Stomach (tissue), 9 donors: ENCODE measurements around the gene MARCHF10. TPM values are rescaled to one million over a fixed set of nuclear protein-coding genes. Genes with fewer than 3 reads are reported as not detected.

Experiments
- DNase-seq, 2 donors: peaks; one replicate each; pipeline versions ENCODE4 v3.0.0 to v3.0.0-alpha.2; 2013 to 2019
- H3K27ac ChIP-seq, 5 donors: fragments of 200-600 bp in 4 of 5; sonication (generic) in 4 of 5; one replicate each; pipeline ENCODE4 v1.5.1; 2013 to 2019; ENCODE audit warnings: mild to moderate bottlenecking in 1 of 5, moderate library complexity in 1 of 5
- H3K27me3 ChIP-seq, 3 donors: fragments of 200-600 bp; sonication (generic); one replicate each; pipeline ENCODE4 v1.5.1; 2017 to 2019; ENCODE audit warnings: mixed run types in 1 of 3
- H3K36me3 ChIP-seq, 4 donors: fragments of 200-600 bp; sonication (generic); 1 replicate in 3 of 4; 2 replicates in 1 of 4; pipeline ENCODE4 v1.5.1; 2016 to 2019
- H3K4me1 ChIP-seq, 4 donors: fragments of 200-600 bp; sonication (generic); one replicate each; pipeline ENCODE4 v1.5.1; 2016 to 2019
- H3K4me3 ChIP-seq, 4 donors: fragments of 200-600 bp; sonication (generic) in 3 of 4; one replicate each; pipeline ENCODE4 v1.5.1; 2016 to 2019; ENCODE audit warnings: mild to moderate bottlenecking in 1 of 4
- H3K9me3 ChIP-seq, 4 donors: fragments of 200-600 bp; sonication (generic); one replicate each; pipeline ENCODE4 v1.5.1; 2016 to 2019
- EP300 ChIP-seq: sonication (generic); formaldehyde crosslinking; IDR thresholded peaks from one replicate; pipeline ENCODE4 v1.6.1; 2017; ENCODE audit warnings: antibody characterized with exemption
- POLR2A ChIP-seq, 4 donors: fragments of 450-650 bp; IDR thresholded peaks; one replicate each; pipeline ENCODE4 v1.6.1; 2016; ENCODE audit warnings: antibody characterized with exemption in 4 of 4, control low read depth in 2 of 4, mild to moderate bottlenecking in 1 of 4, moderate library complexity in 1 of 4
- POLR2AphosphoS5 ChIP-seq, 3 donors: sonication (generic); formaldehyde crosslinking; IDR thresholded peaks; one replicate each; pipeline ENCODE4 v1.6.1; 2016; ENCODE audit warnings: antibody characterized with exemption in 3 of 3
- WGBS, 5 donors: extraction: QIAGEN DNeasy Blood & Tissue Kit in 3 of 5; methylation state at CpG; one replicate each; pipeline versions ENCODE4 v1.1.5 to v1.1.7; 2013 to 2018; 5-methylcytosine and 5-hydroxymethylcytosine counted together
- intact Hi-C: fragments of 100-400 bp; cut with DNase I; formaldehyde crosslinking; loops from one replicate; pipeline ENCODE4 v1.15.1; 2023; ENCODE audit warnings: low total_unique reads
- polyA plus RNA-seq, 3 donors: library from polyadenylated mRNA; stranded (reverse); fragments of 200-250 nt; gene quantifications; one replicate each; pipeline ENCODE4 v1.2.3, GENCODE V29; 2013
- total RNA-seq, 5 donors: library from RNA; depleted of rRNA; stranded (reverse); fragments of >200 nt; gene quantifications; one replicate each; pipeline versions ENCODE4 v1.1.0 to v1.2.3, GENCODE V29; 2014 to 2016
- TF ChIP-seq, protein P1 (sequence below), 7 experiments: fragments of 450-650 bp in 4 of 7; fragments of 200-600 bp in 3 of 7; sonication (generic) in 3 of 7; IDR thresholded peaks; one replicate each; pipeline ENCODE4 v1.5.1; 2016 to 2019; ENCODE audit warnings: antibody characterized with exemption in 7 of 7, control low read depth in 2 of 7, mild to moderate bottlenecking in 1 of 7
- donor health status: healthy with polysubstance abuse.
- donor health status: Bipolar disorder and iron deficiency.
- donor health status: healthy.

Gene MARCHF10
- total and polyA plus RNA-seq, 8 donors = 0.31 to 0.89 TPM; not detected in 6

DNA sequence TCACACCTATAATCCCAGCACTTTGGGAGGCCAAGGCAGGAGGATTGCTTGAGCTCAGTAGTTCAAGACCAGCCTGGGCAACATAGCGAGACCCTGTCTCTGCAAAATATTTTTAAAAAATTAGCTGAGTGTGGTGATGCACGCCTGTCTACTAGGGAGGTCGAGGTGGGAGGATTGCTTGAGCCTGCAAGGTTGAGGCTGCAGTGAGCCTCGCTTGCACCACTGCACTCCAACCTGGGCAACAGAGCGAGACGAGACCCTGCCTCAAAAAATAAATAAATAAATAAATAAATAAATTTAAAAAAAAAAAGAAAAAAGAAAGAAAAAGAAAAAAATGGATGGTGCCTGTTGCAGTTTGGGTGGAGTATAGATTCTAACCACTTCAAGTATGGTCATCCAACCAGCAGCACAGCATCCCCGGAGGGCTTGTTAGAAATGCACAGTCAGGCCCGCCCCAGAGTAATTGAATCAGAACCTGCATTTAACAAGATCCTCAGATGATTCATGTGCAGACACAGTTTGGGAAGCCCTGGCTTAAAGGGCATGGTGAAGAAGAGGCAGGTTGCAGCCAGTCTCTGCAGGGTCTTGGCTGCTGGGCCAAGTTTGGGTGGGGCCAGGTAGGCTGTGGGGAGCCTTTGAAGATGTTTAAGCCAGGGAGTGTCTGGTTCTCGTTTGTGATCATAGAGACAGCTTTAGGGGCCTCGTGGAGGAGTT, 139.9 kb downstream of the MARCHF10 start:
- TF ChIP-seq POLR2A (IDR thresholded peaks at IDR 0.05) = no peak
- TF ChIP-seq, protein P1, sequence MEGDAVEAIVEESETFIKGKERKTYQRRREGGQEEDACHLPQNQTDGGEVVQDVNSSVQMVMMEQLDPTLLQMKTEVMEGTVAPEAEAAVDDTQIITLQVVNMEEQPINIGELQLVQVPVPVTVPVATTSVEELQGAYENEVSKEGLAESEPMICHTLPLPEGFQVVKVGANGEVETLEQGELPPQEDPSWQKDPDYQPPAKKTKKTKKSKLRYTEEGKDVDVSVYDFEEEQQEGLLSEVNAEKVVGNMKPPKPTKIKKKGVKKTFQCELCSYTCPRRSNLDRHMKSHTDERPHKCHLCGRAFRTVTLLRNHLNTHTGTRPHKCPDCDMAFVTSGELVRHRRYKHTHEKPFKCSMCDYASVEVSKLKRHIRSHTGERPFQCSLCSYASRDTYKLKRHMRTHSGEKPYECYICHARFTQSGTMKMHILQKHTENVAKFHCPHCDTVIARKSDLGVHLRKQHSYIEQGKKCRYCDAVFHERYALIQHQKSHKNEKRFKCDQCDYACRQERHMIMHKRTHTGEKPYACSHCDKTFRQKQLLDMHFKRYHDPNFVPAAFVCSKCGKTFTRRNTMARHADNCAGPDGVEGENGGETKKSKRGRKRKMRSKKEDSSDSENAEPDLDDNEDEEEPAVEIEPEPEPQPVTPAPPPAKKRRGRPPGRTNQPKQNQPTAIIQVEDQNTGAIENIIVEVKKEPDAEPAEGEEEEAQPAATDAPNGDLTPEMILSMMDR (IDR thresholded peaks at IDR 0.05) = no peak
- no peak for TF ChIP-seq EP300
- TF ChIP-seq POLR2AphosphoS5 (IDR thresholded peaks at IDR 0.05) = no peak
- H3K27ac ChIP-seq = no peak overlapping the region
- DNase-seq = no peak
- peaks cover 0 to 4% (median 0%) of the 10 kb centered on the region in 3 donors for H3K27me3 ChIP-seq
- peaks cover 0 to 19% (median 7%) of the 10 kb centered on the region in 4 donors for H3K36me3 ChIP-seq
- peaks cover 0 to 13% (median 5%) of the 10 kb centered on the region in 4 donors for H3K4me1 ChIP-seq
- no peak overlapping the region for H3K4me3 ChIP-seq
- H3K9me3 ChIP-seq = no peaks in the 10 kb centered on the region
- WGBS, 5 donors = 72 to 82% (median 80%) methylated on average over 10 of the region's 10 CpGs
- intact Hi-C loops = no loop called here

DNA sequence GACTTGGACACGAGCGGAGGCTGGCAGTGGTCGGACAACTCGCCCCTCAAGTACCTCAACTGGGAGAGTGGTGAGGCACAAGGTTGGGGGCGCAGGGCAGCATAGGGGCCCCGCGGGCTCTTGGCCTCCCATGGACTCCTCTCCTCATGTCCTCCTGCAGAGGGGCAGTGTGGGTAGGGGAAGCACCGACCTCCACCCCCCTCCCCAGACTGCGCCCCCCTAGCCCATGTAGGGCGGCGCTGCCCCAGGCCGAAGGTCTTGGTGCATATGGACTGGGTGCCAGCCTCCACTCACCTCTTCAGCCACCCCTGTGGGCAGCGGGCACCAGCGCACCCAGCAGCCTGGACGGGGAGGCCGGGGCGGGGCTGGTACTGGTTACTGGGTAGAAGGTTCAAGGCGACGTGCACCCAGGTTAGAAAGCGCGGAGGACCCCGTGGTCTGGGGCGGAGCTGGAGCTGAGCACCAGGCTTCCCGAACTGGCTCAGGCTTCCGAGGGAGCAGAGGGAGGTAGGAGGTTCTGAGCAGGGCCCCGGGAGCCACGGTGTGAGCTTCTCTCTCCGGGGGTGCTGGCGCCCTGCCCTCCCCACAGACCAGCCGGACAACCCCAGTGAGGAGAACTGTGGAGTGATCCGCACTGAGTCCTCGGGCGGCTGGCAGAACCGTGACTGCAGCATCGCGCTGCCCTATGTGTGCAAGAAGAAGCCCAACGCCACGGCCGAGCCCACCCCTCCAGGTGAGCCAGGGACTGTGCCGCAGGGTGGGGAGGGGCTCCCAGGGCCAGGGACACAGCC, 141.1 kb downstream of the MARCHF10 start:
- H3K4me1 ChIP-seq = peaks cover 0 to 8% (median 3%) of the 10 kb centered on the region in 4 donors
- no peak overlapping the region for H3K27ac ChIP-seq
- intact Hi-C loops = no loop called here
- 89 to 94% (median 91%) methylated on average over 10 to 40 of the region's 40 CpGs for WGBS, 5 donors
- peaks cover 0 to 19% (median 7%) of the 10 kb centered on the region in 4 donors for H3K36me3 ChIP-seq
- H3K27me3 ChIP-seq = peaks cover 0 to 4% (median 0%) of the 10 kb centered on the region in 3 donors
- no peak for DNase-seq
- no peak for TF ChIP-seq POLR2A (IDR thresholded peaks at IDR 0.05)
- TF ChIP-seq EP300 = no peak
- TF ChIP-seq POLR2AphosphoS5 (IDR thresholded peaks at IDR 0.05) = no peak
- TF ChIP-seq, protein P1 (IDR thresholded peaks at IDR 0.05) = no peak
- no peaks in the 10 kb centered on the region for H3K9me3 ChIP-seq
- H3K4me3 ChIP-seq = no peak overlapping the region

DNA sequence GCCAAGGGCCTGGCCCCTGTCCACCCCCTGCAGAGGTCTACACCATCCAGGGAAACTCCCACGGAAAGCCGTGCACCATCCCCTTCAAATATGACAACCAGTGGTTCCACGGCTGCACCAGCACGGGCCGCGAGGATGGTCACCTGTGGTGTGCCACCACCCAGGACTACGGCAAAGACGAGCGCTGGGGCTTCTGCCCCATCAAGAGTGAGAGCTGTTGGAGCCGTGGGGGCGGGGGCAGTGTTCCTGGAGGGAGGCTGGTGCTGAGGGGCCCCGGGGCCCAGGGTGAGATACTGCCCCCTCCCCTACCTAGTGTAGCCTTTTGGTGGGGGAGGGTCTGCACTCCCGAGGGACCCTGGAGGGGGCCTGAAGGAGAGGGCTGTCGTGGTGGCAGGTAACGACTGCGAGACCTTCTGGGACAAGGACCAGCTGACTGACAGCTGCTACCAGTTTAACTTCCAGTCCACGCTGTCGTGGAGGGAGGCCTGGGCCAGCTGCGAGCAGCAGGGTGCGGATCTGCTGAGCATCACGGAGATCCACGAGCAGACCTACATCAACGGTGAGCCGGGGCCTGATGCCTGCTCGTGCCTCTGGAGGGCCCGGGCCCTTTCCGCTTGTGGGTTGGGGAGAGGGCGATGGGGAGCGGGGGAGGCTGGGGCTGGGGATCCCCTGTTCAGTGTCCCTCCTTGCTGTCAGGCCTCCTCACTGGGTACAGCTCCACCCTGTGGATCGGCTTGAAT, 141.9 kb downstream of the MARCHF10 start:
- intact Hi-C loops = no loop called here
- Histone ChIP-seq H3K27ac (no peak overlapping the region), H3K4me3 (no peak overlapping the region), H3K36me3 (peaks cover 0 to 19% (median 4%) of the 10 kb centered on the region in 4 donors), H3K9me3 (no peaks in the 10 kb centered on the region), H3K4me1 (peaks cover 0 to under 1% (median 0%) of the 10 kb centered on the region in 4 donors), H3K27me3 (peaks cover 0 to 4% (median 0%) of the 10 kb centered on the region in 3 donors)
- TF ChIP-seq, protein P1 (IDR thresholded peaks at IDR 0.05) = no peak
- TF ChIP-seq POLR2AphosphoS5 (IDR thresholded peaks at IDR 0.05) (no peak), EP300 (no peak), POLR2A (IDR thresholded peaks at IDR 0.05) (no peak)
- 84 to 92% (median 86%) methylated on average over 12 to 30 of the region's 30 CpGs for WGBS, 5 donors
- DNase-seq = no peak

DNA sequence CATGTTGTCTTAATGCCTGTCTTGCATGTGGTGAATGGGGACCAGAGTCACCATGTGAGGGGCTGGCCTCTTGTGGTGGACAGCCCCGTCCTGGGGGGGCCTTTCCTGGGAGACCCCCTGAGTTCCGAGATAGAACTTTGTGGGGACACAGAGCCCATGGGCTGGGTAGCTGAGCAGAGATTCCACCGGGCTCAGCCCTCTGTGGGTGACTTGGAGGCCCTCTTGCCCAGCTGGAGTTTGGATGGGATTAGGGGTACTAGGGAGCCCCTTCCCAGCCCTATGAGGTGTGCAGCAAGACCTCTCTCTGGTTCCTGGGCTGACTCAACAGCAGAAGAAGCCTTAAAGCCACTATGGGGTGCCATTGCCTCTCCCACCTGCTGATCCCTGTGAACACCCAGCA, 142.5 kb downstream of the MARCHF10 start:
- H3K4me1 ChIP-seq = no peaks in the 10 kb centered on the region
- peaks cover 0 to 4% (median 0%) of the 10 kb centered on the region in 3 donors for H3K27me3 ChIP-seq
- TF ChIP-seq EP300 = no peak
- intact Hi-C loops = no loop called here
- no peak overlapping the region for H3K27ac ChIP-seq
- no peak overlapping the region for H3K4me3 ChIP-seq
- H3K9me3 ChIP-seq = peaks cover 0 to 6% (median 3%) of the 10 kb centered on the region in 4 donors
- WGBS, 5 donors = 82 to 92% (median 85%) methylated on average over 1 to 3 of the region's 3 CpGs
- peaks cover 0 to 19% (median 4%) of the 10 kb centered on the region in 4 donors for H3K36me3 ChIP-seq
- DNase-seq = no peak
